Neural cell (in vitro differentiated cells): ENCODE results near the gene APRT.

Experiments used
- CTCF ChIP-seq: fragments of 450-650 bp; IDR thresholded peaks from 2 replicates; pipeline ENCODE4 v1.5.1; 2014; ENCODE audit warnings: antibody characterized with exemption, mild to moderate bottlenecking, moderate library complexity; ENCODE audit not compliant: poor library complexity, severe bottlenecking
- EP300 ChIP-seq: fragments of 450-650 bp; conservative IDR thresholded peaks from 2 replicates; pipeline ENCODE4 v1.6.1; 2014; ENCODE audit warnings: antibody characterized with exemption, mild to moderate bottlenecking, moderate library complexity; ENCODE audit not compliant: poor library complexity, severe bottlenecking
- EZH2 ChIP-seq: fragments of 200-600, 300-800 bp; shearing (Covaris generic), sonication (generic); IDR thresholded peaks from 2 replicates; pipeline ENCODE4 v1.6.1; 2014; ENCODE audit warnings: antibody characterized with exemption, low read length, borderline replicate concordance, mild to moderate bottlenecking; ENCODE audit not compliant: insufficient read depth, poor library complexity, severe bottlenecking
- MXI1 ChIP-seq: fragments of 450-650 bp; conservative IDR thresholded peaks from 2 replicates; pipeline ENCODE4 v1.6.1; 2014; ENCODE audit warnings: antibody characterized with exemption, mild to moderate bottlenecking; ENCODE audit not compliant: poor library complexity, severe bottlenecking
- RAD21 ChIP-seq: fragments of 450-650 bp; conservative IDR thresholded peaks from 2 replicates; pipeline ENCODE4 v1.6.1; 2014; ENCODE audit warnings: antibody characterized with exemption, mild to moderate bottlenecking, moderate library complexity
- REST ChIP-seq: IDR thresholded peaks from 2 replicates; pipeline ENCODE4 v1.6.1; 2012; ENCODE audit warnings: borderline replicate concordance
- SMC3 ChIP-seq: fragments of 450-650 bp; conservative IDR thresholded peaks from 2 replicates; pipeline ENCODE4 v1.6.1; 2014; ENCODE audit warnings: antibody characterized with exemption, mild to moderate bottlenecking, moderate library complexity; ENCODE audit not compliant: poor library complexity
- TAF1 ChIP-seq: IDR thresholded peaks from 2 replicates; pipeline ENCODE4 v1.6.1; 2012; ENCODE audit warnings: low read depth

- TF ChIP-seq TAF1 (no peak), CTCF (no peak), RAD21 (no peak), MXI1 (no peak), EP300 (no peak), EZH2 (no peak), REST (no peak), SMC3 (no peak)
Observed at GRCh38 chr16:88782454-88783390, 29.0 kb downstream of the APRT start.
